ENCODE measurements around the gene TMEM132C. TPM values are rescaled to one million over a fixed set of nuclear protein-coding genes. Genes with fewer than 3 reads are reported as not detected.

The TMEM132C gene
- total and polyA plus RNA-seq, 2 of the 8 experiments (the other 6 are each of a cell fraction or from before 2014, with no cell fraction given) = 0.23 to 0.76 TPM

GRCh38 chr12:128426511-128426910 is 159.5 kb downstream of the TMEM132C start:
- peaks cover 0 to 2% (median 0%) of the 10 kb centered on the region in 4 experiments; a peak in 2 of 7 replicates for H3K27me3 ChIP-seq (replicated peaks in 1 of 4; ENCODE audit: control insufficient read depth in 3 of 4, extremely low read depth in 1 of 4, insufficient read depth in 3 of 4, low read length in 3 of 4)
- no peak overlapping the region for H2BK12ac ChIP-seq (ENCODE audit: low read depth, low read length)
- H2BK15ac ChIP-seq (ENCODE audit: low read length) = no peak overlapping the region
- no peak overlapping the region for H3K9ac ChIP-seq (replicated peaks in 1 of 4; ENCODE audit: extremely low read depth in 1 of 4, low read depth in 3 of 4, low read length in 3 of 4)
- no peak overlapping the region for H3K14ac ChIP-seq (ENCODE audit: insufficient read length)
- H3K9me3 ChIP-seq (ENCODE audit: insufficient read depth in 2 of 2, low read depth in 1 of 2, low read length in 1 of 2) = no peaks in the 10 kb centered on the region
- no peak overlapping the region for H4K5ac ChIP-seq (ENCODE audit: insufficient read length, low read depth, low read length)
- H3K18ac ChIP-seq (ENCODE audit: extremely low read depth, low read length) = no peak overlapping the region
- no peak overlapping the region for H2AK5ac ChIP-seq (ENCODE audit: low read depth, low read length)
- H3K79me1 ChIP-seq (ENCODE audit: low read depth, low read length) = no peaks in the 10 kb centered on the region
- no peak overlapping the region for H3K4me3 ChIP-seq (ENCODE audit: extremely low read depth in 1 of 4, insufficient read depth in 2 of 4, low read depth in 3 of 4, low read length in 4 of 4)
- POLR2A ChIA-PET (ENCODE audit: partially characterized antibody) = no interaction called here
- no peaks in the 10 kb centered on the region for H3K4me1 ChIP-seq (replicated peaks in 1 of 4; ENCODE audit: control insufficient read depth in 3 of 4, insufficient read depth in 4 of 4, low read length in 3 of 4)
- H3K4ac ChIP-seq (replicated peaks; ENCODE audit: insufficient read length, low read depth, low read length) = no peak overlapping the region
- no peak overlapping the region for H3K4me2 ChIP-seq (ENCODE audit: insufficient read depth in 1 of 2, low read depth in 2 of 2, low read length in 2 of 2)
- H2BK120ac ChIP-seq (replicated peaks; ENCODE audit: low read depth, low read length) = no peak overlapping the region
- FAIRE-seq (no peak), DNase-seq (ENCODE audit: low read depth in 1 of 2, low spot score in 2 of 2) (no peak)
- WGBS, 2 experiments (ENCODE audit: extremely low coverage in 1 of 2, insufficient coverage in 1 of 2, insufficient read length in 1 of 2, insufficient replicate concordance in 2 of 2, low coverage in 1 of 2, low lambda C conversion rate in 2 of 2, missing lambda C conversion rate in 1 of 2) = 86% methylated on average over 5 of the region's 5 CpGs; no CpG with 5 or more reads in 1 of the 2 experiments
- no peak overlapping the region for H3K27ac ChIP-seq (ENCODE audit: low read depth, low read length)
- no peak overlapping the region for H2BK20ac ChIP-seq (ENCODE audit: low read length)
- H3K23ac ChIP-seq (ENCODE audit: insufficient read length) = no peak overlapping the region
- no peak overlapping the region for H3K56ac ChIP-seq (replicated peaks; ENCODE audit: insufficient read length, low read depth, low read length)
- TF ChIP-seq TCF12 (IDR thresholded peaks at IDR 0.05; ENCODE audit: low read depth, low read length) (no peak), KDM4A (IDR thresholded peaks at IDR 0.05; ENCODE audit: low read depth, low read length, severe bottlenecking) (no peak), EZH2 (IDR thresholded peaks at IDR 0.05; ENCODE audit: low read depth, low read length, severe bottlenecking) (no peak), JUND (IDR thresholded peaks at IDR 0.05; ENCODE audit: low read length) (no peak), USF2 (IDR thresholded peaks at IDR 0.05; ENCODE audit: low read length) (no peak), NANOG (IDR thresholded peaks at IDR 0.05; ENCODE audit: insufficient read depth, low read depth, low read length, poor library complexity, severe bottlenecking) (no peak), RBBP5 (IDR thresholded peaks at IDR 0.05; ENCODE audit: borderline replicate concordance, low read depth, low read length) (no peak), CBX5 (IDR thresholded peaks at IDR 0.05; ENCODE audit: low read depth, low read length) (no peak), CHD2 (IDR thresholded peaks at IDR 0.05; ENCODE audit: low read length) (no peak), RNF2 (IDR thresholded peaks at IDR 0.05; ENCODE audit: borderline replicate concordance, low read depth, low read length, missing control alignments, poor library complexity, severe bottlenecking) (no peak), HDAC2 (IDR thresholded peaks at IDR 0.05; ENCODE audit: borderline replicate concordance in 1 of 2, low read depth in 2 of 2, low read length in 2 of 2) (no peak), CREB1 (IDR thresholded peaks at IDR 0.05) (no peak)
- no peak overlapping the region for H2BK5ac ChIP-seq (ENCODE audit: low read depth, low read length)
- no peaks in the 10 kb centered on the region for H3K79me2 ChIP-seq (ENCODE audit: control insufficient read depth in 1 of 2, insufficient read depth in 2 of 2, low read length in 2 of 2)
- H4K8ac ChIP-seq (ENCODE audit: extremely low read depth, insufficient read depth, low read length) = no peak overlapping the region
- H4K91ac ChIP-seq (replicated peaks; ENCODE audit: insufficient read length, low read length) = no peak overlapping the region
- H4K20me1 ChIP-seq (replicated peaks in 1 of 2; ENCODE audit: control insufficient read depth in 1 of 2, insufficient read depth in 2 of 2, low read length in 2 of 2) = no peaks in the 10 kb centered on the region
- H3K23me2 ChIP-seq (ENCODE audit: low read depth, low read length) = no peaks in the 10 kb centered on the region
- no peaks in the 10 kb centered on the region for H3K36me3 ChIP-seq (ENCODE audit: control insufficient read depth in 2 of 4, insufficient read depth in 4 of 4, low read length in 3 of 4)
- CTCF ChIA-PET (ENCODE audit: partially characterized antibody) = interaction anchor here (0.6 to 1.4 kb wide), 3 partner anchors 35 to 758 kb away, joined by 3 to 4 read pairs (median 3); no protein-coding TSS in a partner anchor
- H2AFZ ChIP-seq (ENCODE audit: low read length) = no peak overlapping the region
